OCI-LY3 (cell line): ENCODE data around the gene HIVEP3.

Source experiments
- H2AFZ ChIP-seq: fragments of 200-600, 300-600 bp; shearing (Covaris generic); 2 replicates; pipeline ENCODE4 v1.6.0; 2014; ENCODE audit warnings: antibody characterized with exemption, low read depth, low read length
- H3K27ac ChIP-seq: fragments of 200-600, 300-600 bp; sonication (generic); 2 replicates; pipeline ENCODE4 v1.5.1; 2014; ENCODE audit warnings: mild to moderate bottlenecking, low read length, moderate library complexity, mixed read lengths
- H3K27me3 ChIP-seq: fragments of 200-600, 300-600 bp; sonication (generic); 2 replicates; pipeline ENCODE4 v1.6.1; 2014; ENCODE audit warnings: low read depth, low read length, mixed read lengths
- H3K36me3 ChIP-seq: fragments of 200-600, 300-600 bp; sonication (generic); replicated peaks from 2 replicates; pipeline ENCODE3; 2014; ENCODE audit warnings: low read depth, low read length, mixed read lengths
- H3K4me1 ChIP-seq: fragments of 300-600, 200-600 bp; sonication (generic); 2 replicates; pipeline ENCODE4 v1.6.1; 2014; ENCODE audit warnings: low read length, mixed read lengths
- H3K4me2 ChIP-seq: fragments of 200-600, 300-600 bp; sonication (generic); 2 replicates; pipeline ENCODE4 v1.6.1; 2014; ENCODE audit warnings: low read length, mixed read lengths
- H3K4me3 ChIP-seq: fragments of 300-600, 200-600 bp; sonication (generic); 2 replicates; pipeline ENCODE4 v1.5.1; 2014; ENCODE audit warnings: antibody characterized with exemption, mild to moderate bottlenecking, low read length, moderate library complexity
- H3K79me2 ChIP-seq: fragments of 300-600, 200-600 bp; shearing (Covaris generic); 2 replicates; pipeline ENCODE4 v1.6.1; 2014; ENCODE audit warnings: mild to moderate bottlenecking, low read length, mixed read lengths
- H3K9ac ChIP-seq: fragments of 300-600, 200-600 bp; shearing (Covaris generic); 2 replicates; pipeline ENCODE4 v1.6.0; 2014; ENCODE audit warnings: mild to moderate bottlenecking, low read length, moderate library complexity
- H3K9me3 ChIP-seq: fragments of 200-600, 300-600 bp; shearing (Covaris generic); 2 replicates; pipeline ENCODE4 v1.6.1; 2014; ENCODE audit warnings: low read length, mixed read lengths; ENCODE audit not compliant: insufficient read depth
- H4K20me1 ChIP-seq: fragments of 200-600, 300-600 bp; sonication (generic); 2 replicates; pipeline ENCODE4 v1.6.1; 2016; ENCODE audit warnings: low read length, mixed read lengths; ENCODE audit not compliant: insufficient read depth
- EZH2phosphoT487 ChIP-seq: fragments of 200-600 bp; shearing (Covaris generic); IDR thresholded peaks from 2 replicates; pipeline ENCODE4 v1.6.1; 2018; ENCODE audit warnings: antibody characterized with exemption, mixed run types, low read depth
- TF ChIP-seq, protein P1 (sequence below): fragments of 200-600, 300-600 bp; sonication (generic); IDR thresholded peaks from 2 replicates; pipeline ENCODE4 v1.5.1; 2014; ENCODE audit warnings: antibody characterized with exemption, low read length, low read depth

HIVEP3 gene

GRCh38 chr1:41528726-41529605 lies 389.8 kb downstream of the HIVEP3 start:
- Histone ChIP-seq H3K27ac (no peak overlapping the region), H3K27me3 (no peaks in the 10 kb centered on the region), H3K4me2 (no peak overlapping the region), H3K4me3 (no peak overlapping the region), H3K79me2 (peaks cover 29% of the 10 kb centered on the region), H3K9ac (no peak overlapping the region), H3K9me3 (no peaks in the 10 kb centered on the region), H4K20me1 (peaks cover 17% of the 10 kb centered on the region), H3K36me3 (peaks cover 16% of the 10 kb centered on the region), H2AFZ (no peak overlapping the region), H3K4me1 (no peaks in the 10 kb centered on the region)
- no peak for TF ChIP-seq EZH2phosphoT487
- TF ChIP-seq, protein P1, sequence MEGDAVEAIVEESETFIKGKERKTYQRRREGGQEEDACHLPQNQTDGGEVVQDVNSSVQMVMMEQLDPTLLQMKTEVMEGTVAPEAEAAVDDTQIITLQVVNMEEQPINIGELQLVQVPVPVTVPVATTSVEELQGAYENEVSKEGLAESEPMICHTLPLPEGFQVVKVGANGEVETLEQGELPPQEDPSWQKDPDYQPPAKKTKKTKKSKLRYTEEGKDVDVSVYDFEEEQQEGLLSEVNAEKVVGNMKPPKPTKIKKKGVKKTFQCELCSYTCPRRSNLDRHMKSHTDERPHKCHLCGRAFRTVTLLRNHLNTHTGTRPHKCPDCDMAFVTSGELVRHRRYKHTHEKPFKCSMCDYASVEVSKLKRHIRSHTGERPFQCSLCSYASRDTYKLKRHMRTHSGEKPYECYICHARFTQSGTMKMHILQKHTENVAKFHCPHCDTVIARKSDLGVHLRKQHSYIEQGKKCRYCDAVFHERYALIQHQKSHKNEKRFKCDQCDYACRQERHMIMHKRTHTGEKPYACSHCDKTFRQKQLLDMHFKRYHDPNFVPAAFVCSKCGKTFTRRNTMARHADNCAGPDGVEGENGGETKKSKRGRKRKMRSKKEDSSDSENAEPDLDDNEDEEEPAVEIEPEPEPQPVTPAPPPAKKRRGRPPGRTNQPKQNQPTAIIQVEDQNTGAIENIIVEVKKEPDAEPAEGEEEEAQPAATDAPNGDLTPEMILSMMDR = no peak

- Histone ChIP-seq H3K9me3 (no peaks in the 10 kb centered on the region), H3K27me3 (no peaks in the 10 kb centered on the region), H2AFZ (no peak overlapping the region), H3K4me1 (no peaks in the 10 kb centered on the region), H3K4me3 (no peak overlapping the region), H3K79me2 (peaks cover 24% of the 10 kb centered on the region), H3K27ac (no peak overlapping the region), H3K4me2 (no peak overlapping the region), H3K9ac (no peak overlapping the region), H3K36me3 (peaks cover 15% of the 10 kb centered on the region), H4K20me1 (peaks cover 12% of the 10 kb centered on the region)
- TF ChIP-seq, protein P1 = no peak
- TF ChIP-seq EZH2phosphoT487 = no peak
These were observed 390.6 kb downstream of the HIVEP3 start for GRCh38 chr1:41528106-41528505.

DNA sequence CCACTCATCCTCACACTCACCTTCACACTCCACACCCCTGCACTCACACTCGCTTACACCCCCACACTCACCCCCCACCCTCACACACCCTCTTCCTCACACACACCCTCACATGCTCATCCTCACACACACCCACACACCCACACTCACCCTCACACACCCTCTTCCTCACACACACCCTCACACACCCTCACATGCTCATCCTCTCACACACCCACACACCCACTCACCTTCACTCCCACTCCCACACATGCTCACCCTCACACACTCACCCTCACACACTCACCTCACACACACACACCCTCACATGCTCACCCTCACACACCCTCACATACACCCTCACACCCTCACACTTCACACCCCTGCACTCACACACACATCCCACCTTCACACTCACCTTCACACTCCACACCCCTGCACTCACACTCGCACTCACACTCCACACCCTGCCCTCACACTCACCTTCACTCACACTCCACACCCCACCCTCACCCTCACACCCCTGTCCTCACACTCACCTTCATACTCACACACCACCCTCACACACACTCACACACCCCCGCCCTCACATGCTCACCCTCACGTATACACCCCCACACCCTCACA lies 391.7 kb downstream of the HIVEP3 start:
- no peak overlapping the region for H3K4me2 ChIP-seq
- no peaks in the 10 kb centered on the region for H3K27me3 ChIP-seq
- no peaks in the 10 kb centered on the region for H3K9me3 ChIP-seq
- no peaks in the 10 kb centered on the region for H3K4me1 ChIP-seq
- no peak overlapping the region for H3K27ac ChIP-seq
- peaks cover 18% of the 10 kb centered on the region for H3K36me3 ChIP-seq
- TF ChIP-seq, protein P1 = no peak
- TF ChIP-seq EZH2phosphoT487 = no peak
- no peak overlapping the region for H3K9ac ChIP-seq
- peaks cover 19% of the 10 kb centered on the region for H3K79me2 ChIP-seq
- peaks cover 17% of the 10 kb centered on the region for H4K20me1 ChIP-seq
- no peak overlapping the region for H2AFZ ChIP-seq
- H3K4me3 ChIP-seq = no peak overlapping the region

DNA sequence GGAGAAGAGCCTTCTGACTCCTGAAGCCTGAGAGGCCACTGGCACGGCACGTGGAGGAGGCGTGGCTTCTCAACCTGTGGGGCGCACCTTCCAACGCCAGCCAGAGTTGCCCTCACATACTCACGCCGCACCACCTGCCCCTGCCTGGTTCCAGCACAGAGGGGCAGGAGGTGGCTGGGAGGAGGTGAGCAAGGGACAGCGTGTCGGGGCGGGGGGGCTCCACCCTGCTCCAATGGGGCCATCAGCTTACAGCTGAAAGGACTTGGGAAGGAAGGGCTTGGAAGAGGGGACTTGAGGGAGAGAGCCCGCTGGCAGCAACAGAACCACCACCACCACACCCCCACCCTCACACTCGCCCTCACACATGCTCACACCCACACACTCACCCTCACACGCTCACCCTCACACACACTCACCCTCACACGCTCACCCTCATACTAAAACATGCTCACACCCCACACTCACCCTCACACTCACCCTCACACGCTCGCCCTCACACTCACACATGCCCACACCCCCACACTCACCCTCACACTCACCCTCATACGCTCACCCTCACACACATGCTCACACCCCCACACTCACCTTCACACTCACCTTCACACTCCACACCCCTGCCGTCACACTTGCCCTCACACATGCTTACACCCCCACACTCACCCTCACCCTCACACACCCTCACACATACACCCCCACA lies 392.7 kb downstream of the HIVEP3 start:
- H3K27me3 ChIP-seq = no peaks in the 10 kb centered on the region
- H3K27ac ChIP-seq = no peak overlapping the region
- peaks cover 17% of the 10 kb centered on the region for H4K20me1 ChIP-seq
- peaks cover 19% of the 10 kb centered on the region for H3K36me3 ChIP-seq
- H2AFZ ChIP-seq = no peak overlapping the region
- H3K9ac ChIP-seq = no peak overlapping the region
- no peak overlapping the region for H3K4me2 ChIP-seq
- H3K79me2 ChIP-seq = peaks cover 19% of the 10 kb centered on the region
- H3K9me3 ChIP-seq = no peaks in the 10 kb centered on the region
- TF ChIP-seq EZH2phosphoT487 = no peak
- no peaks in the 10 kb centered on the region for H3K4me1 ChIP-seq
- no peak overlapping the region for H3K4me3 ChIP-seq
